KBM-7 (cell line): ENCODE results near the gene IRF3.

Experiments
- DNase-seq: peaks from one replicate; pipeline ENCODE4 v3.0.0-alpha.2; 2015
- in situ Hi-C: fragments of 300-500 bp; cut with MboI; formaldehyde crosslinking; loops from 2 replicates; pipeline ENCODE4 v1.14.3; 2020; ENCODE audit warnings: low sequenced_read_pairs, low pct_unique_long_range_greater_than_20kb, mixed read lengths

Gene IRF3

DNA sequence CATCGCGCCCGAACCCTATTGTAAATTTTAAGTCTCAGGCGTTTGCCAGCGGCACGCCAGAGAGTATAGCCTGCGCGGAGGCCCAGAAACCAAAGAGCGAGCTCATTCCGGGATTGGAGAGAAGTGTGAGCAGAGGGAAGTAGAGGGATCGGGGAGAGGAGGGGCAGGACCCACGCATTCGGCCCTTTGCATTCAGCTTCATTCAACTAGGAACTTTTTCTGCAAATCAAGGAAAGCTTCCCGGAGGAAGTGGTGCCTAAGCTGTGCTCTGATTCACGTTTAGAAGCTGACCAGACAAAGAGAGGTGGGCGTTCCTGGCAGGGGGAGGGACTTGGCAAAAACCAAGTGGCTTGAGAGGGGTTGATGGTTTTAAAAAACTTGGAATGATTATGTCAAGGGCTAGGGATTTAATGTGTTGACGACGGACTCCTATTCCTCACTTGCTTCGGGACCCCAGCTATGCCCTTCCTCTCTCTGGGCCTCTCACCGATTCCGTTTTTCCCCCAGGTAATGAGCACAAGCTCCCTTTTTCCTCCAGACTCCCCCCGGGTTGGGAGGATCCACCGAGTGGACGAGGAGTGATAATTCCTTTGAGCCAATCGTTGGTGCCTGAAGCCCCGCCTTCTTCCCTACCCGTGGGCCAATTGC lies 10.6 kb upstream of the IRF3 start:
- DNase-seq, result no peak
- in situ Hi-C loops, result no loop called here

DNA sequence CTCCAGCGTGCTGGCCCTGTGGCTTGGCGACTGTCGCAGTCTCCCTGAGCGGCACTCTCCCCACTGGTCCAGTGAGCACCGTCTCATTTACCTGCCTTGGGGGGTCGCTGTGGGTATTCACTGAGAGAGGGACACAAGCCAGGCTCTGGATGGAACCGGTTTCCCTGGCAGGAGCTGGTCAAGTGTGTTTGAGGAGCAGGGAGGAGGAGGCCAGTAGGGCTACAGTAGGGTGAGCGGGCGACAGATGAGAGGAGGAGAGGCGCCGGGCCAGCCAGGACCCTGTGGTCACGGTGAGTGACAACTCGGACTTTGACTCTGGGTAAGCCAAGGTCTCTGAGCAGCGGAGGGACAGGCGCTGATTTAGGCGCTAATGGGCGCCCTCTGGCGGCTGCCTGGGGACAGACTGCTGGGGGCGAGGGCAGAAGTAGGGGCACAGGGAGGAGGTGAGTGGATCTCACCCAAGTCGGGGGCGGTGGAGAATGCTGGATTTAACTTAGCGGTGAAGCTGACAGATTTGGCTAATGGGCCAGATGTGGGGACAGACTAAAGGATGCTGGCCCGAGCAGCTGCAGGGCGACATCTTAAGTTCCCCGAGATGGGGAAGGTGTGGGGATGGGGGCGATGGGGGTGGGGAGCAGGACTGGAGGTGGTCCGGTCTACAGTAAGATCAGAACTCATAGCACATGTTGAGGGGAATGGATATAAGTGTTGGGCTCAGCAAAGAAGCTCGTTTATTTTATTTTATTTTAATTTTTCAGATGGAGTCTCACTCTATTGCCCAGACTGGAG lies 6.7 kb upstream of the IRF3 start:
- in situ Hi-C loops, result no loop called here

DNA sequence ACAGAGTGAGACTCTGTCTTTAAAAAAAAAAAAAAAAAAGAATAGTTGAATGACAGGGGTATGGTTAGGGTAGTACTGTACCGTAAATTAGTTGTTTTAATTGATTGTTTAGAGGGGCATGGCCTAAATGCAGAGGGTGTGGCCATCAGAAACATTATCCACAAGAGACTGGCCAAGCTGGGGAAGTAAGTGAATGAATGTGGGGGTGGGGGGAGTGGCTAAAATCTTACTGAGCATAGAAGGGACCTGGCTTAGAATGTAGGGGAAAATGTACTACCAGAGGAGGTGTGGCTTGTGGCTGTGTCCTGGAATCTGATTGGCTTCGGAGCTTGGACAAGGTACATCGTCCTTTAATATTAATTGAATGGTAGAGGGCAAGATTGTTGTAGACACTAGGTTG lies 3.9 kb upstream of the IRF3 start:
- in situ Hi-C loops, result no loop called here
- DNase-seq, result no peak

More for the DNA sequence above, 6.7 kb upstream of the IRF3 start:
- DNase-seq, result peak; percentile 84

DNA sequence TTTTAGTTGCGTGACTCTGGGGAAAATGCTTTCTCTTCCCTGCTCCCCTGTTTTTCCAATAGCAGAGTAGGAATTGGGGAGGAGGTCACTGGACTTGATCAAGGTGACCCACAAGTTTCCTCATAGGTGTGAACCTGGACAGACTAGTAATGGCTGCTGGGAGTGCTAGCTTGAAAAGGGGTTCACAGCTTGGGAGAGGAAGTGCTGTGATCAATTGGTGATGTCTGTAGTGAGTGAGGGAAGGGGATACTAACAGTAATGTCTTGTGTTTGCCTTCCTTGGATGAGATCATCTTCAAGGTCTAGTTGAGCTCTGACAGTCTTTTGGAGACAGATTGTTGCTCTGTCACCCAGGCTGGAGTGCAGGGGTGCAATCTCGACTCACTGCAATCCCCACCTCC lies 1.8 kb upstream of the IRF3 start:
- DNase-seq, result no peak
- in situ Hi-C loops, result no loop called here

DNA sequence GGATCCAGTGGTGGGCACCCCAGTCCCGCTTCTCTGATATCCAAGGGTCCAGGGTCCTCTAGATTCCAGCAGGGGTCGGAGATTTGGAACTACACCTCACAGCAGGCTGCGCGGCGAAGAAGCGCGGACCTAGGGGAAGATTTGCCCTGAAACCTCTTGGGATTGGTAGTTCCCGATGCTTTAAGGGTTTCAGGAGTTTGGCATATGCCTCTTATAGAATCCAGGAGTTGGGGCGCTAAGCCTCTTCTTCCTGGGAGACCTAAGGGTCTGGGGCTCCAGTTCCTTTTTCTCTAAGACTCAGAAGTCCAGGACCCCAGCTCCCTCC lies 425 bp upstream of the IRF3 start:
- DNase-seq, result no peak
- in situ Hi-C loops, result no loop called here

DNA sequence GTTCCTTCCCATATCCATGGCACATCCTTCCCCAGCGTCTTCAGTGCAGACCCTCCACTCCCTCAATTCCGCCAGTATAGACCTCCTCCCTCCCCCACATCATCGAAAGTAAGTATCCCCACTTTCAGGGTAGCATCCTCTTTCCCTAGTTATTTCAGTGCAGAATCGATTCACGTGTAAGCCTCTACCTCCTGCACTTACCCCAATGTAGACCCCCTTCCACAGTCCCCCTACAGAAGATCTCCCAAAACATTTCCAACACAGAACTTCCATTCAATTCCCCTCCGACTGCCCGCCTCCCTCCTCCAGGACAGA lies 664 bp downstream of the IRF3 start:
- no peak for DNase-seq
- in situ Hi-C loops, result no loop called here

DNA sequence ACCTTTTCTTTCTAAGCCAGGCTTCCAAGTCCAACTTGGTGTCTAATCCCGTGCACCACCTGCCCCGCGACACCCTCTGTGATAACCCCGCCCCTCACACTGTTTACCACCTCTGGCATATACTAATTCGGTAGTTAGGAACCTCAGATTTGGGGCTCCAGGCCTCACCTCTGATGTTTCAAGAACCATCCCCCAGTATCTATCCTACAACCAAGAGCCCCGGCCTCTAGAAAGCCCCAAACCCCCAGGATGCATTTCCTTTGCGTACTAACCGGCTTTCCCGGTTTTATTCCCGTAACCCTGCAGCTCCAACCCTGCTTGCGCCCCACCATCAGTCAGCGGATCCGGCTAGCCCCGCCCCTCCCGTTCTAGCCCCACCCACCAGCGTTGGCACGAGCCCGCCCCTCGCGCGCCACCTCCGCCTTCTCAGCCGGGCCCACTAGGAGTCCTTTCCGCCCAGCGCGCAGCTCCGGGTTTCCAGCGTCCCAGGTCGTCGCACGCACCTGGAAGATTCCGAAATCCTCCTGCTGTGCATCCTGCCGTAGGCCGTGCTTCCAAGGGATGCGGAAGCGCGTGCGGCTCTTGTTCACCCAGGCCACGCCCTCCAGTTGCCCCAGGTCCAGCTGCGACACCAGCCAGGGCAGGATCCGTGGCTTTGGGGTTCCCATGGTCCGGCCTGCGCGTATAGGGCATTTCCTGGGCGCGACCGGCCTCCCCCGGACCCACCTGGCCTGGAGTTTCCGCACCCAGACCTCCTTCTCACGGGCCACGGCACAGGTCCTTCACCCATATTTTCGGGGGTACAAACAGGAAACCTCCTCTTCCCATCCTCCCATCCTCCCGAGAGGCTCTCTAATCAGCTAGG lies 1.3 kb downstream of the IRF3 start:
- peak; percentile 80 for DNase-seq
- in situ Hi-C loops, result no loop called here

DNA sequence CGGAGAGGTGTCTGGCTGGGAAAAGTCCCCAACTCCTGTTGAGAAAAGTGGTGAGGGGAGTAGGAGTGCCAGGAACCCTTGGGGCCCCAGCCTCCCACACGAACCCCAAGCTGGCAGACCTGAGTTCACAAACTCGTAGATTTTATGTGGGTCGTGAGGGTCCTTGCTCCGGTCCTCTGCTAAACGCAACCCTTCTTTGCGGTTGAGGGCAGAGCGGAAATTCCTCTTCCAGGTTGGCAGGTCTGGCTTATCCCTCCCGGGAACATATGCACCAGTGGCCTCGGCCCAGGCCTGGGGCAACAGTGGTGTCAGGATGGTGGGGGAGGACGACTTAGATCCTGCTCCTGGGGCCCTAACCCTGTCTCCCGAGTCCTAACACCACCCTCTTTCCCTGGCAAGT lies 2.4 kb downstream of the IRF3 start:
- DNase-seq, result no peak
- in situ Hi-C loops, result no loop called here

DNA sequence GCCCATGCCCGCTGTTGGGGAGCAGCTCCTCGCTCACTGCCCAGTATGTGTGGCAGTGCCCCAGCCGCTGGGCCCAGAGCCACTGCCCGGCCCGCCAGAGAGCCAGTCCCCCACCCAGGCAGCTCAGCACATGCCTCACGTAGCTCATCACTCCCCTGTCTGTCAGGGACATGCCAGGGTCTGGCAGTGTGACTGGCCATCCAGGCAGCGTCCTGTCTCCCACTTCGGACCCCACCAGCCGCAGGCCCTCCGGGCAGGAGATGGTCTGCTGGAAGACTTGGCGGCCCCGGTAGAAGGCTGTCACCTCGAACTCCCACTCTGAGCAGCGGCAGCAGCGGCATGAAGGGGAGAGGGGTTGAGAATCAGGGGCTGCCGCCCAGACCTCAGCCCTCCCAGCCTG lies 3.6 kb downstream of the IRF3 start:
- DNase-seq, result no peak
- in situ Hi-C loops, result no loop called here

DNA sequence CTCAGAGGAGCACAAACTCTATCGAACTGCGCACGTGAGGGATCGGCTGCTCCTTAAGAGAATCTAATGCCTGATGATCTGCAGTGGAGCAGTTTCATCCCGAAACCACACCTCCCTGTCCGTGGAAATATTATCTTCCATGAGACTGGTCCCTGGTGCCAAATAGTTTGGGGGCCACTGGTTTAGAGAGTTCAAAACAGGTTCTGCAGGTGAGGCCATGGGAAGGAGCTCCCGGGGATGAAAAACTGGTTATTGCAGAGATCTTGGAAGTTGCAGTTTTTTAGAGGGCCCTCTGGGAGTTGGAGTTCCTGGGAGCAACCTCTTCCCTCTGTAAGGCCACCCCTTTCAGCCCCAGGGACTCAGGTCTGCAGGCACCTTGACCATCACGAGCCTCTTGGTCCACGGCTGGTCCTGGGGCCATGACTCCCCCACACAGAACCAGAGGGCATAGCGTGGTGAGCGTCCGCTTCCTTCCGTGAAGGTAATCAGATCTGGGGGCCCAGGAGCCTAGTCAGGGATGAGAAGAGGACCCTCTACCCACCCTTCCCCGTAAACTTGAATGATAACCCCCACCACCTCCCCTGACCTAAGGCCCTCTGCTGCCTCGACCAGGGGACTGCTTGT lies 5.2 kb downstream of the IRF3 start:
- in situ Hi-C loops, result no loop called here

DNA sequence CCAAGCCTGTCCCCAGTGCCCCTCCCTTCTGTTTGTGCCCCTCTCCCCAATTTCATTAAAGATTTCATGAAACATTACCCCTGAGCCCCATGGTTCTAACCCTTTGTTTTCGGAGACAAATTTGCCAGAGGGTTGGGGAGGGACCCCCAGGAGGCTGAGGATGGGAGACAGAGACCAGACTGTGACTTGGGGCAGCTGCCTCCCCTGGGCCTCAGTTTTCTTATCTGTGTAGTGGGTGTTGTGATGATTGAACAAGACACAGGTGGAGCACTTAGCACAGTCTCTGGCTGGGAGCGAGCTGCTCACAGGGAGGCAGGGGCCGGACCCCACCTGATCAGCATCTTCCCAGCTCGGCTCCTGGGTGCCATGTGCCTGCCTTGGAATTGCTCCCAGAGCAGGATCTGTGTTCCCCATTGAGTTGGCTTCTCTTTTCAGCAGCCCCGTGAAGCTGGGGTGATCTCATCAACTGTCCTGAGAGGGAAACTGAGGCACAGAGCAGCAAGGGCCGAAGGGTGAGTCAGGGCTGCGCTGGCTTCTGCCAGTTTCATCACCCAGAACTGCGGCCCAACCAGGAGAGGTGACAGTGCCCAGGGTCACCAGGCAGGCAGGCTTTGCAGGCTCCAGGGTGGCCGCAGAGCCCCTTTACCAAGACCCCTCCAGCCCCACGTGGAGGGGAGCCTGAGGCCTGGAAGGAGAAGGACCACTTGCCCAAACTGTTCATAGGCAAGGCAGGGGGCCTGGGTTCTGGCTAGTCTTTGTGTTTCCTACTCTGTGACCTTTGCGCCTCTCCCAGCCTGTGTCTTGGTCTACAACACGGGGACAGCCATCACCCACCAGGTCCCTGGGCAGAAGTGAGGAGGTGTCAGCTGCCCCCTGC lies 6.9 kb downstream of the IRF3 start:
- DNase-seq, result no peak
- in situ Hi-C loops, result no loop called here

More for the DNA sequence above, 5.2 kb downstream of the IRF3 start:
- no peak for DNase-seq

DNA sequence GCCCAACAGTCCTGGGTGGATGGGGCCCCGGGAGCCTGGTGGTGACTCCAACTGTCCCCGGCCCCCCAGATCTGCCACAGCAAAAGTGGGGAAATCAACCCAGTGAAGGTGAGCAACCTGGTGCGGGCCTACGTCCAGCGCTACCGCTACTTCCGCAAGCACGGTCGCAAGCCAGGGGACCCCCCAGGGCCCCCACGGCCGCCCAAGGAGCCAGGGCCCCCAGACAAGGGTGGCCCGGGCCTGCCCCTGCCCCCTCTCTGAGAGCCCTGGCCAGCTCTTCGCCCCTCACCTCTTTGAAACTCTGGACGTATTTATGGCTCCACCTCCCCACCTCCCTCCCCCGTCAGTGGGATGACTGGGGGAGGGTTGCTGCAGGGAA lies 7.5 kb downstream of the IRF3 start:
- in situ Hi-C loops, result no loop called here
- DNase-seq, result no peak

DNA sequence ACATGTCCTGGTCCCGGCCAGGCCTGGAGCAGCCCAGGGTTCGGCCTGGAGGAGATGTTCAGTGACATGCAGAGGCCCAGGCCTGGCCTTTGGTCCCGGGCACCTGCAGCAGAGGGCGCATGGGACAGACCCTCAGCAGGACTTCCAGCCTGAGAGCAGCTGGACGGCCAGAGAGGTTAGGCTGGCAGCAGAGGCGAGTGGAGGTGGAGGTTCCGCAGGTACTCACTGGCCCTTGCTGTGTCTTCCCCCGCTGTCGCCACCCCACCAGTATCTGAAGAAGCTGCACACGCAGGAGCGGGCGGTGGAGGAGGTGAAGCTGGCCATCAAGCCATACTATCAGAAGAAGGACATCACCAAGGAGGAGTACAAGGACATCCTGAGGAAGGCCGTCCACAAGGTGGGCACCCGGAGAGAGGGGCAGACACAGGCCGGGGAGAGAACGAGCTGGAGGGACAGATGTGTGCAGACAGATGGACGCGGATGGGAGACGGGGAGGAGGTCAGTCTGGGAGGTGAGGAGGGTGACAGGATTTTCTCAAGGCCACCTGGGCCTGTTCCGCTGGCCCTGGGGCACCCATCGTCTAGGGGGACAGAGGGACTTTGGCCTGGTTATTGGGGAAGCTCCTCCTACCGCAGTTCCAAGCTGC lies 8.0 kb downstream of the IRF3 start:
- no peak for DNase-seq
- in situ Hi-C loops, result no loop called here

DNA sequence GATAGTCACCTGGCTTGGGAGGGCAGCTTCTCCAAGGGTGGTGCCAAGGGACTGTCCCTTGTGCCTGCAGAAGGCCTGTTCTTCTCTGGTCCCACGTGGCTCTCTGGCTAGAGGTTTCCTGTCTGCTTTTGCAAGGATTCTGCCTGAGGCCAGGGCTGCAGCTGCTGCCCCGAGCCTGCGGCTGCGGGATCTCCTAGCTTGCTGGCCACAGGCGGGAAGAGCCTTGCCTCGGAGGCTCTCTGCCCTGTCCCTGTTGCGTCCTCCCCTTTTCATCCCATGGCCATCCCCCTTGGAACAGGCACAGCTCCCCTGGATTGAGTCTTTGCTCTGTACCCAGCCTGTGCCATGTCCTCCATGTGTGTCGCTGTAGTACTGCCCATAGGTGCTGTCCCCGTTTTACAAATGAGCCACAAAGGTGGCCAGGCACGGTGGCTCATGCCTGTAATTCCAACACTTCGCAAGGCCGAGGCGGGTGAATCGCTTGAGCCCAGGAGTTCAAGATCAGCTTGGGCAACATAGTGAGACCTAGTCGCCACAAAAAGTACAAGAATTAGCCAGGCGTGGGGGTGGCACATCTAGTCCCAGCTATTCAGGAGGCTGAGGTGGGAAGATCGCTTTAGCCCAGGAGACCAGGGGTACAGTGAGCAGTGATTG lies 9.1 kb downstream of the IRF3 start:
- in situ Hi-C loops, result no loop called here
- no peak for DNase-seq

DNA sequence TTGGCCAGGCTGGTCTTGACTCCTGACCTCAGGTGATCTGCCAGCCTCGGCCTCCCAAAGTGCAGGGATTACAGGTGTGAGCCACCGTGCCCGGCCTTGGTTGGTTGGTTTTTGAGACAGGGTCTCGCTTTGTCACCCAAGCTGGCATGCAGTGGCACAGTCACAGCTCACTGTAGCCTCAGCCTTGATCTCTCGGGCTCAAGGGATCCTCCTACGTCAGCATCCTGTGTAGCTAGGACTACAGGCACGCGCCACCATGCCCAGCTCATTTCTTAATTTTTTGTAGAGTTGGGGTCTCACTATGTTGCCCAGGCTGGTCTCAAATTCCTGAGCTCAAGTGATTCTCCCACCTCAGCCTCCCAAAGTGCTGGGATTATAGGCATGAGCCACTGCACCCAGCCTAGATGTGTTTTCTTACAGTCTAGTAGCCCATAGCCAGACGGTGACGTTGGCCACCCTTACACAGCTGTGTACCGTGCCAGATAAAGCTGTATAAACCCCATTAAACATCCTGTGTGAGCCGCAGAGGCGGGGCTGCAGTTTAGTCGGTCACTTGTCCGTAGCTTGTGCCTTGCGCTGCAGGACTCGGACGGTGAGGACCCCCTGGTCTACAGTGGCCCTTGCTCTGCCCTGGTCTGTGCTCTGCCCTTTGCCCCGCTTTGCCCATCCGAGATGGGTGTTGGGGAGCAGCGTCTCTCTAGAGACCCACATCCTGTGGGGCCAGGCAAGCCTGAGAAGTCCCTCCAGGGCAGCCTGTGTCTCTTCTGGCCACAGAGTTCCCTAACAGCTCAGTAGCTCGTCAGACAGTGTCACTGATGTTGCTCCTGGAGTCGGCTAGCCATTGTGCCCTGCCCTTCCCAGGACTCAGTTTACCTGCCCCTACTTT lies 9.8 kb downstream of the IRF3 start:
- DNase-seq, result no peak
- in situ Hi-C loops, result no loop called here

DNA sequence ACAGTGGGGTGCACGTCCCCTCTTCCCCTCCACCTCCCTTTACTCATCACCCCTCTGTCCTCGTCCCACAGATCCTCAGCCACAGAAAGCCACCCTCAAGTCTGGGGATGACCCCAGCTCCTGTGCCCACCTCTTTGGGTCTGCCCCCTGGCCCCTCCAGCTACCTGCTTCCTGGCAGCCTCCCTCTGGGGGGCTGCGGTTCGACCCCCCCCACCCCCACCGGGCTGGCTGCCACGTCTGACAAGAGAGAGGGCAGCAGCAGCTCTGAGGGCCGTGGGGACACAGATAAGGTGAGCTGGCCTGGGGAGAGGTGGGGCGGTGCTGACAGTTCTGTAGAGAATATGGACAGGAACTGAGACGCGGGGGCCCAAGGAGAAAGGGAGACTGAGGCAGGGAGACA lies 11.1 kb downstream of the IRF3 start:
- in situ Hi-C loops, result no loop called here
- DNase-seq, result no peak

DNA sequence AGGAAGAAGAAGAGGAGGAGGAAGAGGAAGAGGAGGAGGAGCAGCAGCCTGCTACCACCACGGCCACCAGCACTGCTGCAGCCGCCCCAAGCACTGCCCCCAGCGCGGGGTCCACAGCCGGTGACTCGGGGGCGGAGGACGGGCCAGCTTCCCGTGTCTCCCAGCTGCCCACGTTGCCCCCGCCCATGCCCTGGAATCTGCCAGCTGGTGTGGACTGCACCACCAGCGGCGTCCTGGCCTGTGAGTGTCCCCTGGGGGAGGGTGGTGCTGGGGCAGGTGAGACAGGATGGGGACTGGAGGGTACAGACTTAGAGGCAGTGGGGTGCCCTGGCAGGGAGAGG lies 12.2 kb downstream of the IRF3 start:
- DNase-seq, result no peak
- in situ Hi-C loops, result no loop called here
